ENCODE results near the gene NOS3.

- TF ChIP-seq CTCF (IDR thresholded peaks at IDR 0.05 in 8 of 11, conservative IDR thresholded peaks at IDR 0.05 in 3 of 11), result no peak
- no peak for TF ChIP-seq POLR2A (IDR thresholded peaks at IDR 0.05)
- TF ChIP-seq POLR2AphosphoS5 (IDR thresholded peaks at IDR 0.05), result no peak
These were observed 54.4 kb downstream of the NOS3 start for GRCh38 chr7:151045262-151045661.

Measured in spleen (tissue), 7 donors.